ENCODE measurements around the gene MDH2. TPM values are rescaled to one million over a fixed set of nuclear protein-coding genes. Genes with fewer than 3 reads are reported as not detected.
"Not testable (repeated sequence)": the region's sequence is repeated elsewhere in the genome, so short reads cannot be mapped to it uniquely, and the experiment has no call there.

The MDH2 gene
- 100 to 1,000 TPM; 128 to 211 (median 147) TPM for polyA plus RNA-seq (ENCODE audit: low read depth in 6 of 6)

- no peaks in the 10 kb centered on the region for H3K27me3 Mint-ChIP-seq
- H3K27ac Mint-ChIP-seq: peak within 1 kb of the TSS; percentile 95 to 99 (median 98)
- peaks cover 32 to 54% (median 43%) of the 10 kb centered on the region in 3 donors for H3K4me1 Mint-ChIP-seq
- DNase-seq (peak; percentile 80), ATAC-seq (ENCODE audit: low read depth in 2 of 2) (peak; percentile 84 to 87)
- peaks cover 0 to 7% of the 10 kb centered on the region in 2 donors for H3K36me3 Mint-ChIP-seq
- H3K9me3 Mint-ChIP-seq: no peaks in the 10 kb centered on the region
- H3K4me3 Mint-ChIP-seq: peak within 1 kb of the TSS; percentile 94 to 99 (median 98)
Measured at GRCh38 chr7:76047811-76048667, at the start of gene MDH2, which contains the start of gene STYXL1. Gene MDH2, plus strand, starts transcription at chr7:76048106. Its CDS starts 55 bp downstream, at chr7:76048161. Gene STYXL1, minus strand, starts transcription at chr7:76048000. Its CDS starts 17,477 bp downstream, at chr7:76030523.

DNA sequence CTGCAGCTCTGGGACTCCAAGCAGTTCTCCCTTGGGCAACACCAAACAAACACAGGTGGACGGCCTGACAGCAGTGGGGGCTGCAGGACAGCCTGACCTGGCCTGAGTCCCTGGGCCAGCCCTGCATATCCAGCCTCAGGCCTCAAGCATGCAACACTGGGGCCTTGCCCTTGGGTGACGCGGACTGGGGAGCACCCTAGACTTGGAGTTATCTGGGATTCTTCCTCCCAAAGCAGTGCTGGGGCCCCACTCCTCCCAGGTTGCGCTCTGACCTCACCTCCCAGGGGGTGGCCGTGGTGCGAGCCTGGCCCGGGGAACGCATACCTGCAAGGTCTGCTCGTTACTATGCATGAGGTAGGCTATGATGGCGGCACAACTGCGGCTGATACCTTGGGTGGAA is 47.3 kb upstream of the MDH2 start:
- ATAC-seq (ENCODE audit: low read depth in 2 of 2) (no peak), DNase-seq (no peak)
- H3K9me3 Mint-ChIP-seq: no peaks in the 10 kb centered on the region
- no peak overlapping the region for H3K27ac Mint-ChIP-seq
- H3K4me3 Mint-ChIP-seq: no peak overlapping the region
- peaks cover 0 to 4% of the 10 kb centered on the region in 2 donors for H3K36me3 Mint-ChIP-seq
- no peaks in the 10 kb centered on the region for H3K27me3 Mint-ChIP-seq
- peaks cover 9 to 20% (median 13%) of the 10 kb centered on the region in 3 donors for H3K4me1 Mint-ChIP-seq

DNA sequence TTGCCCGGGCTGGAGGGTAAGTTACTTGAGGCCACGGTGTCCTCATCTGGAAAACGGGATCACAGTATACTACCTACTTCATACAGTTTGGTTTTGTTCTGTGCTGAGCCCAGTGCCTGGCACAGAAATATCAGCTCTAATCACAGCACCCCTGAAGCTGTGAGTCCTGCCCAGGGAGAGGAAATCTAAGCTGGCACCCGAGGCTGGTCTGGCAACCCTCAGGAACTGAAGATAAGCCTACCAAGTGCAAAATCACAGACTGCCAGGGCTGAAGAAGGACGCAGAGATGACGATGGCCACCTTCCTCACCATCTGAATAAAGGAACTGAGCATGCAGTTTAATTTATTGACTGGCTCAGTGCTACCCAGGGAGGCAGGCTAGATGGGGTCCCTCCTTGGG is 45.8 kb upstream of the MDH2 start:
- H3K9me3 Mint-ChIP-seq: no peaks in the 10 kb centered on the region
- no peak overlapping the region for H3K4me3 Mint-ChIP-seq
- peak overlapping the region in 1 of 6 donors; percentile 41 for H3K27ac Mint-ChIP-seq
- peaks cover 4 to 5% (median 5%) of the 10 kb centered on the region in 3 donors for H3K4me1 Mint-ChIP-seq
- DNase-seq (no peak), ATAC-seq (ENCODE audit: low read depth in 2 of 2) (no peak)
- no peaks in the 10 kb centered on the region for H3K27me3 Mint-ChIP-seq
- peaks cover 0 to 6% of the 10 kb centered on the region in 2 donors for H3K36me3 Mint-ChIP-seq

- peak overlapping the region in 2 of 6 donors; percentile 41 to 59 for H3K27ac Mint-ChIP-seq
- peaks cover 0 to 6% of the 10 kb centered on the region in 2 donors for H3K36me3 Mint-ChIP-seq
- ATAC-seq (ENCODE audit: low read depth in 2 of 2) (no peak), DNase-seq (no peak)
- H3K4me1 Mint-ChIP-seq: no peaks in the 10 kb centered on the region
- H3K9me3 Mint-ChIP-seq: no peaks in the 10 kb centered on the region
- H3K4me3 Mint-ChIP-seq: no peak overlapping the region
- no peaks in the 10 kb centered on the region for H3K27me3 Mint-ChIP-seq
Measured at GRCh38 chr7:76002822-76003221, 45.1 kb upstream of the MDH2 start.

GRCh38 chr7:76003351-76003750 is 44.6 kb upstream of the MDH2 start:
- DNase-seq (no peak), ATAC-seq (ENCODE audit: low read depth in 2 of 2) (no peak)
- H3K4me3 Mint-ChIP-seq: no peak overlapping the region
- no peaks in the 10 kb centered on the region for H3K9me3 Mint-ChIP-seq
- no peaks in the 10 kb centered on the region for H3K27me3 Mint-ChIP-seq
- H3K36me3 Mint-ChIP-seq: peaks cover 0 to 6% of the 10 kb centered on the region in 2 donors
- H3K4me1 Mint-ChIP-seq: peaks cover 1 to 3% (median 3%) of the 10 kb centered on the region in 3 donors
- no peak overlapping the region for H3K27ac Mint-ChIP-seq

GRCh38 chr7:76005004-76005403 is 42.9 kb upstream of the MDH2 start:
- DNase-seq; ATAC-seq (ENCODE audit: low read depth in 2 of 2); H3K27ac Mint-ChIP-seq; H3K27me3 Mint-ChIP-seq; H3K9me3 Mint-ChIP-seq; H3K4me3 Mint-ChIP-seq; H3K36me3 Mint-ChIP-seq: not testable (repeated sequence)
- H3K4me1 Mint-ChIP-seq: peaks cover 17 to 20% (median 18%) of the 10 kb centered on the region in 3 donors

GRCh38 chr7:76008156-76008687 is 39.7 kb upstream of the MDH2 start:
- Mint-ChIP-seq H3K27ac (peak overlapping the region in 3 of 6 donors; percentile 9 to 86 (median 84)), H3K4me3 (peak overlapping the region in 3 of 8 donors; percentile 45 to 62 (median 53)), H3K9me3 (no peaks in the 10 kb centered on the region), H3K4me1 (peaks cover 27 to 40% (median 37%) of the 10 kb centered on the region in 3 donors), H3K36me3 (peaks cover 0 to 8% of the 10 kb centered on the region in 2 donors), H3K27me3 (no peaks in the 10 kb centered on the region)
- ATAC-seq (ENCODE audit: low read depth in 2 of 2) (no peak), DNase-seq (no peak)

DNA sequence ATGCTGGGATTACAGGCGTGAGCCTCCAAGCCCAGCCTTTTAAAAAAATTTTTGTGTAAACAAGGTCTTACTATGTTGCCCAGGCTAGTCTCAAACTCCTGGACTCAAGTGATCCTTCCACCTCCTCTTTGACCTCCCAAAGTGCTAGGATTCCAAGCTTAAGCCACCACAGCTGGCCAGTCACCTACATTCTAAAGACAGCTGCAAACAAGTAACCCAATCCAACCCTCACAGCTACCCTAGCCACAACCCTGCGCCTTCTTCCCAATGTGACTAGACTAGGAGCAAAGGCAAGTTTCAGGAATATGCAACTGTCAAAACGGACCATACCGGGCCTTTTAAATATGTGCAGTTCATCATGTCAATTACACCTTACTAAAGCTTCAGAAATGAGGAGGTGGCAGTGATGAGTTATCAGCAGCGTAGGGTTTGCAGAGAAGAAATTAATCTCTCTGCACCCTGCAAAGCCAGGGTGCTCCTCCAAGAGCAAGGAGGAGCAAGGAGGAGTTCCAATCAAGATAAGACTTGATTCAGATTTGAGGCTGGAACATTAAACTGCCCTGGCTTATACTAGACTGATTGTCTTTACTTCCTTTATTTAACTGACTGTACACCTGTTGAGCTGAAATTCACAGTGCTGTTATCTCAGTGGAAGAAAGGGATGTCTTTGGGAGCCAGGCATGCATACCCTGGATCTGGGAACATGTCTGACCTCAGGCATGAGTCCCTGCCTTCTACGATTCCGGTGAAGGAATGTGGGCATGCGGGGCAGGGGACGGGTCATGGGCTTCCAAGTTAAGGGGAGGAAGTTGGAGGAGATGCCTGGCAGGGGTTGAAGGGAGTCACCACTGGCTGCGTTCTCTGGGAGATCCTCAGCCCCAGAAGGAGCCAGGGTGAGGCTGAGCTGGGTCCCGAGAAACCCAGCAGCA is 38.0 kb upstream of the MDH2 start:
- H3K36me3 Mint-ChIP-seq: peaks cover 0 to 14% of the 10 kb centered on the region in 2 donors
- H3K27ac Mint-ChIP-seq: peak overlapping the region in 5 of 6 donors; percentile 40 to 92 (median 82)
- no peaks in the 10 kb centered on the region for H3K9me3 Mint-ChIP-seq
- H3K4me3 Mint-ChIP-seq: peak overlapping the region in 3 of 8 donors; percentile 23 to 72 (median 53)
- no peak for ATAC-seq (ENCODE audit: low read depth in 2 of 2)
- H3K4me1 Mint-ChIP-seq: peaks cover 27 to 40% (median 37%) of the 10 kb centered on the region in 3 donors
- H3K27me3 Mint-ChIP-seq: no peaks in the 10 kb centered on the region
- no peak for DNase-seq

GRCh38 chr7:76011442-76011861 is 36.5 kb upstream of the MDH2 start:
- ATAC-seq (ENCODE audit: low read depth in 2 of 2) (peak; percentile 64 to 69), DNase-seq (no peak)
- Mint-ChIP-seq H3K27ac (peak overlapping the region; percentile 4 to 73 (median 43)), H3K36me3 (peaks cover 0 to 8% of the 10 kb centered on the region in 2 donors), H3K9me3 (no peaks in the 10 kb centered on the region), H3K4me1 (peaks cover 27 to 40% (median 37%) of the 10 kb centered on the region in 3 donors), H3K27me3 (no peaks in the 10 kb centered on the region), H3K4me3 (peak overlapping the region in 3 of 8 donors; percentile 10 to 33 (median 17))

- DNase-seq (no peak), ATAC-seq (ENCODE audit: low read depth in 2 of 2) (no peak)
- peaks cover 9 to 18% of the 10 kb centered on the region in 2 donors for H3K36me3 Mint-ChIP-seq
- no peak overlapping the region for H3K4me3 Mint-ChIP-seq
- H3K9me3 Mint-ChIP-seq: no peaks in the 10 kb centered on the region
- no peak overlapping the region for H3K27ac Mint-ChIP-seq
- peaks cover 7 to 14% (median 8%) of the 10 kb centered on the region in 3 donors for H3K4me1 Mint-ChIP-seq
- no peaks in the 10 kb centered on the region for H3K27me3 Mint-ChIP-seq
Measured at GRCh38 chr7:76016191-76016947, 31.5 kb upstream of the MDH2 start.

DNA sequence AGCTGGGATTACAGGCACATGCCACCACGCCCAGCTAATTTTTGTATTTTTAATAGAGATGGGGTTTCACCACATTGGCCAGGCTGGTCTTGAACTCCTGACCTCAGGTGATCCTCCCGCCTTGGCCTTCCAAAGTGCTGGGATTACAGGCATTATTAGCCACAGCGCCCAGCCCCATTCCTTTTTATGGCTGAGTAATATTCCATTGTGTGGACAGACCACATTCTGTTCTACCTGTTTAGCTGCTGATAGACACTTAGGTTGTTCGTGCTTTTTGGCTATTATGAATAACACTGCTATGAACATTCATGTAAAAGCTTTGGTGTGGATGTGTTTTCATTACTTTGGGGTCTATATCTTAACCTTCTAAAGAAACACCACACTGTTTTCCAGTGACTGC is 29.4 kb upstream of the MDH2 start:
- not testable (repeated sequence) for H3K4me3 Mint-ChIP-seq; DNase-seq; ATAC-seq (ENCODE audit: low read depth in 2 of 2); H3K27ac Mint-ChIP-seq; H3K9me3 Mint-ChIP-seq; H3K27me3 Mint-ChIP-seq
- Mint-ChIP-seq H3K36me3 (peaks cover 18 to 19% of the 10 kb centered on the region in 2 donors), H3K4me1 (peaks cover 7 to 12% (median 8%) of the 10 kb centered on the region in 3 donors)

DNA sequence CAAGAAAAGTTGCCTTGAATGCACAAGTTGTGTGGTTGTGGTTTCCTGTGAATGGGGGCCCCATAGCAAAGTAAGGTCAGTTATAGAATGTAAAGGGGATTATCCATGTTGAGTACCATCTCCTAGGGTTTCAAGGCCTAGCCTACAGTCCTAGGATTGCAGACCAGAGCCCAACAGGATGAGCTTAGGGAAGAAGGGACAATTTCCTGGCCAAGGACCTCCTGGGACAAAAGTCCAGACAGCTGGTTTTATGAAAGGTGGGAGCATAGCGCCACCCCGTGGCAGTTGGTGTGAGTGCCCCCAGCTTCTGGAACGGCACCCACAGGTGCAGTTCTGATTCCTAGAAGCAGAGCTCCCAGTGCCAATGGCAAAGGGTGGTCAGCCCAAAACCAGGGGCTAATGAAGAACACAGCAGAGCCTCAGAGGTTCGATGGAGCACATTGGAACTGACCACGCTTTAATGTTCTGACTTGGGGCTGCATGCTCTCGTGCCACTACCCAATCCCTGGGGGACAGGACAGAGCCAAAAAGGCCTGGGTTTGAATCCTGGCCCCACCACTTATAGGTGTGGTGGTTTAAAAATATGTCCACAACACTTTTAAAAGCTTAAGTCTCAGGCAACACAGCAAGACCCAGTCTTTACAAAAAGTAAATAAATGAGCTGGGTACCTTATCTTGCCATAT is 27.7 kb upstream of the MDH2 start:
- no peak for ATAC-seq (ENCODE audit: low read depth in 2 of 2)
- Mint-ChIP-seq H3K27me3 (no peaks in the 10 kb centered on the region), H3K4me3 (peak overlapping the region in 1 of 8 donors; percentile 15), H3K9me3 (no peaks in the 10 kb centered on the region), H3K4me1 (peaks cover 8 to 12% (median 10%) of the 10 kb centered on the region in 3 donors), H3K27ac (no peak overlapping the region), H3K36me3 (peaks cover 16 to 18% of the 10 kb centered on the region in 2 donors)
- DNase-seq: peak; percentile 37

All from naive B cell (primary cell).